ENCODE results near the gene TBX4. TPM values are rescaled to one million over a fixed set of nuclear protein-coding genes. Genes with fewer than 3 reads are reported as not detected.
"Not testable (repeated sequence)": the region's sequence is repeated elsewhere in the genome, so short reads cannot be mapped to it uniquely, and the experiment has no call there.

The TBX4 gene
- total RNA-seq, 1 experiment from 2014 or later = not detected

GRCh38 chr17:61504697-61505096 lies 52.5 kb downstream of the TBX4 start:
- H3K4me1 Mint-ChIP-seq (ENCODE audit: insufficient read depth, unreplicated experiment) = peaks cover 12% of the 10 kb centered on the region
- peak overlapping the region; percentile 24 for H3K27ac Mint-ChIP-seq (ENCODE audit: low read depth, unreplicated experiment)
- no peaks in the 10 kb centered on the region for H3K27me3 Mint-ChIP-seq (ENCODE audit: insufficient read depth, unreplicated experiment)
- H3K36me3 Mint-ChIP-seq (ENCODE audit: insufficient read depth, unreplicated experiment) = no peaks in the 10 kb centered on the region
- ChIA-PET CTCF (interaction anchor here (1.1 kb wide), 1 partner anchor 46 kb away, joined by 3 read pairs; no protein-coding TSS in a partner anchor), POLR2A (interaction anchor here (0.7 kb wide), 1 partner anchor 691 kb away, joined by 3 read pairs; no protein-coding TSS in a partner anchor)
- no TSS peak for BruUV-seq (replicated peaks)
- intact Hi-C loops (cut with micrococcal nuclease) = no loop called here
- peak; percentile 75 for DNase-seq (ENCODE audit: unreplicated experiment)
- H3K9me3 Mint-ChIP-seq (ENCODE audit: unreplicated experiment) = no peaks in the 10 kb centered on the region
- no peak for TF ChIP-seq CTCF (IDR thresholded peaks at IDR 0.05; ENCODE audit: unreplicated experiment)
- H3K4me3 Mint-ChIP-seq (ENCODE audit: unreplicated experiment) = no peak overlapping the region

DNA sequence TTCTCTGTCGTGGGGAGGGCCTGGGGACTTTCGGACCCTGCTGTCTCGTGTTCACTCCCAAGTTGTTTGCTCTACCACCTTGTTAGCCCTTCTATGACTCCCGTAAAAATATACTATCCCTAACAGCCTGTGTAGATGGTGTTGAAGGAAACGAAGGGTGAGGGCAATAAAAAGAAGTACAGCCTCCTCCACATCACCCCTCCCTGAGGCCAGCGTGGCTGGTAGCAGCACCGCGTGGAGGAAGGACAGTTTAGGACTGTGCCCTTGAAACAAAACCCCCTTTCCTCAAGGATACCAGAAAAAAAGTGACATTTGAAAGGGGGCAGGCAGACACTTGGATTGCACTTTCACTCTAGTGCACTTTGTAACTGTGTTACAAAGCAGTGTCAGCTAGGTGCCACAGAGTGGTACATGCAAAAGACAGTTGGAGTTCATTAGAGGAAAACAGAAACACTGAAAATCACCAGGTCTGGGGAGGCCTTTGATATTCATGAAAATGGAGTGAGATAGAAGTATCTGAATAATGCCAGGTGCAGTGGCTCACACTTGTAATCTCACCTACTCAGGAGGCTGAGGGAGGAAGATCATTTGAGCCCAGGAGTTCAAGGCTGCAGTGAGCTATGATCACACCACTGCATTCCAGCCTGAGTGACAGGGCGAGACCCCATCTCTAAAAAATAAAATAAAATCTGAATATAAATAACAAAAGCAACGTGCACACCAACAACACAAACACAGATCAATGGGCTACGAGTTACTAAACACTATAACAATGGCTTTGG lies 53.8 kb downstream of the TBX4 start:
- peaks cover 12% of the 10 kb centered on the region for H3K4me1 Mint-ChIP-seq (ENCODE audit: insufficient read depth, unreplicated experiment)
- ChIA-PET POLR2A (no interaction called here), CTCF (no interaction called here)
- intact Hi-C loops (cut with micrococcal nuclease) = no loop called here
- no peak for DNase-seq (ENCODE audit: unreplicated experiment)
- H3K9me3 Mint-ChIP-seq (ENCODE audit: unreplicated experiment) = no peaks in the 10 kb centered on the region
- no peak overlapping the region for H3K27ac Mint-ChIP-seq (ENCODE audit: low read depth, unreplicated experiment)
- no peaks in the 10 kb centered on the region for H3K36me3 Mint-ChIP-seq (ENCODE audit: insufficient read depth, unreplicated experiment)
- no TSS peak for BruUV-seq (replicated peaks)
- H3K4me3 Mint-ChIP-seq (ENCODE audit: unreplicated experiment) = no peak overlapping the region
- TF ChIP-seq CTCF (IDR thresholded peaks at IDR 0.05; ENCODE audit: unreplicated experiment) = no peak
- no peaks in the 10 kb centered on the region for H3K27me3 Mint-ChIP-seq (ENCODE audit: insufficient read depth, unreplicated experiment)

DNA sequence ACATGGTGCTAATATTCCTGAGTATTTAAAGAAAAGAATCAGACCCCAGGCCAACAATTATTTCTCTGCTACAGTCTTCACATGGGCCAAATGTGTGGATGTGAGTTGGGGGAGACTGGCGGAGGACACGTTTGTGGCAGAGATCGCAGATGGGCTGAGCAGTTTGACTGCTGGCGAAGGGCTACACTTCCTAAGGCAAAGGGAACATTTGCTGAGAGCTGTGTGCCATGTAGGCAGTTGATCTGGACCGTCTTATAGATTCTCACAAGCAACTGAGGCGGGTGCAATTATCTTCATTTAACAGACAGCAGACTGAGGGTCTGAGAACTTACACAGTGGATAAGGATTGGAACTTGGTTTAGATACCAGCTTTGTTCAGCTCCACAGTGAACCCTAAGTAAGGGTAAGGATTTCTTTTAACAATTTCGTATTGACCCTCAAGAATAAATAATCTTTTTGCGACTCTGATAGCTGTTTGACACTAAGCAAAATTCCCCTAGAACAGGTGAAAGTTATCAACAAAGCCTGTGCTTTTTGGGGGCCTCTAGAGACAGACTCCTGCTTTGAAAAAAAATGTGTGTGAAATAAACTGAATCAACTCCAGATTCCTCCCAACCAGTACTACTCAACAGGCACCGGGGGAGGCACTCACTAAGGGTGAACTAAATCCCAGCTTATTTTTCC lies 55.3 kb downstream of the TBX4 start:
- DNase-seq (ENCODE audit: unreplicated experiment) = no peak
- H3K27ac Mint-ChIP-seq (ENCODE audit: low read depth, unreplicated experiment) = no peak overlapping the region
- ChIA-PET CTCF (interaction anchor here (0.7 to 0.8 kb wide), 2 partner anchors 42 to 75 kb away, joined by 3 to 4 read pairs; no protein-coding TSS in a partner anchor), POLR2A (interaction anchor here (0.7 to 0.9 kb wide), 2 partner anchors 12 to 491 kb away, joined by 3 read pairs; no protein-coding TSS in a partner anchor)
- intact Hi-C loops (cut with micrococcal nuclease) = no loop called here
- no peaks in the 10 kb centered on the region for H3K27me3 Mint-ChIP-seq (ENCODE audit: insufficient read depth, unreplicated experiment)
- no peaks in the 10 kb centered on the region for H3K36me3 Mint-ChIP-seq (ENCODE audit: insufficient read depth, unreplicated experiment)
- H3K4me3 Mint-ChIP-seq (ENCODE audit: unreplicated experiment) = no peak overlapping the region
- no peak for TF ChIP-seq CTCF (IDR thresholded peaks at IDR 0.05; ENCODE audit: unreplicated experiment)
- H3K9me3 Mint-ChIP-seq (ENCODE audit: unreplicated experiment) = no peaks in the 10 kb centered on the region
- BruUV-seq (replicated peaks) = no TSS peak
- H3K4me1 Mint-ChIP-seq (ENCODE audit: insufficient read depth, unreplicated experiment) = peaks cover 12% of the 10 kb centered on the region

DNA sequence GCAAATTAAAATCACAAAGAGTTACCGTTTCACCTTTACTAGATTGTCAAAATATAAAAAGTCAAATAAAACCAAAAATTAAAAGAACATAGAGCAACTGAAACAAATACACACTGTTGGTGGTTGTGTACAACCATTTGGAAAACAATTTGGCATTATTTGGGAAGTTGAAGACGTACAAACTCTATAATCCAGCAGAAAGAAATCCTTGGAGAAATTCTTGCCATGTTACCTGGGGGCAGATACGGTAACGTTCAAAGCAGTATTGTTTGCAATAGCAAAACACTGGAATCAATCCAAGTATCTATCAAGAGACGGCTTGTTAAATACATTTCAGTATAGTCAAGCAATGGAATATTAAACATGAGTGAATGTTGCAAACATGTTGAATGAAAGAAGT lies 56.7 kb downstream of the TBX4 start:
- ChIA-PET POLR2A (no interaction called here), CTCF (no interaction called here)
- Mint-ChIP-seq H3K4me3 (ENCODE audit: unreplicated experiment) (no peak overlapping the region), H3K27me3 (ENCODE audit: insufficient read depth, unreplicated experiment) (no peaks in the 10 kb centered on the region), H3K4me1 (ENCODE audit: insufficient read depth, unreplicated experiment) (peaks cover 12% of the 10 kb centered on the region), H3K27ac (ENCODE audit: low read depth, unreplicated experiment) (no peak overlapping the region), H3K36me3 (ENCODE audit: insufficient read depth, unreplicated experiment) (no peaks in the 10 kb centered on the region), H3K9me3 (ENCODE audit: unreplicated experiment) (no peaks in the 10 kb centered on the region)
- DNase-seq (ENCODE audit: unreplicated experiment) = peak; percentile 23
- no peak for TF ChIP-seq CTCF (IDR thresholded peaks at IDR 0.05; ENCODE audit: unreplicated experiment)
- no TSS peak for BruUV-seq (replicated peaks)
- intact Hi-C loops (cut with micrococcal nuclease) = no loop called here

- H3K27ac Mint-ChIP-seq (ENCODE audit: low read depth, unreplicated experiment); H3K4me3 Mint-ChIP-seq (ENCODE audit: unreplicated experiment); intact Hi-C loops (cut with micrococcal nuclease); BruUV-seq (replicated peaks); H3K27me3 Mint-ChIP-seq (ENCODE audit: insufficient read depth, unreplicated experiment); DNase-seq (ENCODE audit: unreplicated experiment); POLR2A ChIA-PET; H3K36me3 Mint-ChIP-seq (ENCODE audit: insufficient read depth, unreplicated experiment); H3K4me1 Mint-ChIP-seq (ENCODE audit: insufficient read depth, unreplicated experiment); CTCF ChIA-PET; H3K9me3 Mint-ChIP-seq (ENCODE audit: unreplicated experiment): not testable (repeated sequence)
These were observed 57.2 kb downstream of the TBX4 start for GRCh38 chr17:61509454-61509853.

Measured in MCF 10A (cell line).